ENCODE results near the gene CPT1A.
A peak's percentile ranks its signal among the peaks of the same experiment; 100 is the strongest.

CPT1A gene

GRCh38 chr11:68852628-68853027 lies 10.9 kb upstream of the CPT1A start:
- no peak for DNase-seq

GRCh38 chr11:68848429-68848828 lies 6.7 kb upstream of the CPT1A start:
- DNase-seq, result no peak

GRCh38 chr11:68847395-68847794 lies 5.7 kb upstream of the CPT1A start:
- no peak for DNase-seq

GRCh38 chr11:68845351-68846002 lies 3.8 kb upstream of the CPT1A start:
- DNase-seq, result no peak

GRCh38 chr11:68844801-68845200 lies 3.1 kb upstream of the CPT1A start:
- no peak for DNase-seq

- no peak for DNase-seq
These were observed 2.7 kb upstream of the CPT1A start for GRCh38 chr11:68844376-68844775.

- peak; percentile 17 for DNase-seq
These were observed 2.1 kb upstream of the CPT1A start for GRCh38 chr11:68843703-68844312.

- peak; percentile 32 for DNase-seq
These were observed 1.4 kb upstream of the CPT1A start for GRCh38 chr11:68843052-68843561.

GRCh38 chr11:68842427-68843051 lies 823 bp upstream of the CPT1A start:
- no peak for DNase-seq

- DNase-seq, result no peak
These were observed 759 bp downstream of the CPT1A start for GRCh38 chr11:68840661-68841653.

GRCh38 chr11:68839911-68840641 lies 1.6 kb downstream of the CPT1A start:
- DNase-seq, result no peak

GRCh38 chr11:68839054-68839865 lies 2.5 kb downstream of the CPT1A start:
- peak; percentile 92 for DNase-seq

GRCh38 chr11:68838572-68838964 lies 3.1 kb downstream of the CPT1A start:
- DNase-seq, result no peak

GRCh38 chr11:68837583-68838571 lies 3.8 kb downstream of the CPT1A start:
- no peak for DNase-seq

GRCh38 chr11:68835749-68836148 lies 6.0 kb downstream of the CPT1A start:
- DNase-seq, result no peak

GRCh38 chr11:68835328-68835727 lies 6.4 kb downstream of the CPT1A start:
- DNase-seq, result no peak

GRCh38 chr11:68832476-68833181 lies 9.1 kb downstream of the CPT1A start:
- no peak for DNase-seq

- DNase-seq, result no peak
These were observed 10.6 kb downstream of the CPT1A start for GRCh38 chr11:68831124-68831523.

- no peak for DNase-seq
These were observed 12.1 kb downstream of the CPT1A start for GRCh38 chr11:68829581-68829980.

All from fibroblast of skin of right quadriceps (primary cell).